SK-N-SH treated with all-trans-retinoic acid at 6 μM for 48 hours (cell line): ENCODE results near the gene TGFBRAP1.

Source experiments
- BACH2 ChIP-seq: fragments of 250-450 bp; sonication (Bioruptor Pico); IDR thresholded peaks from 2 replicates; pipeline ENCODE4 v1.9.0; 2021; ENCODE audit warnings: mild to moderate bottlenecking, borderline replicate concordance
- ISL1 ChIP-seq: fragments of 250-450 bp; sonication (Bioruptor Pico); IDR thresholded peaks from 2 replicates; pipeline ENCODE4 v2.1.2; 2022; ENCODE audit warnings: mild to moderate bottlenecking, moderate library complexity
- RARB ChIP-seq: fragments of 250-450 bp; sonication (Bioruptor Pico); IDR thresholded peaks from 2 replicates; pipeline ENCODE4 v1.8.0; 2021; ENCODE audit warnings: mild to moderate bottlenecking, moderate library complexity
- ZFP3 ChIP-seq: fragments of 250-450 bp; sonication (Bioruptor Pico); IDR thresholded peaks from 2 replicates; pipeline ENCODE4 v1.5.0; 2020; ENCODE audit warnings: mild to moderate bottlenecking, moderate library complexity
- ZNF565 ChIP-seq: fragments of 450-650 bp; formaldehyde crosslinking; conservative IDR thresholded peaks from 2 replicates; pipeline ENCODE4 v1.5.0; 2020; ENCODE audit warnings: low read depth, mild to moderate bottlenecking, moderate library complexity
- ZNF70 ChIP-seq: fragments of 450-650 bp; formaldehyde crosslinking; IDR thresholded peaks from 2 replicates; pipeline ENCODE4 v1.5.0; 2020; ENCODE audit warnings: mild to moderate bottlenecking, moderate library complexity
- TF ChIP-seq, protein P1 (sequence below): fragments of 250-450 bp; sonication (Bioruptor Pico); IDR thresholded peaks from 2 replicates; pipeline ENCODE4 v1.5.0; 2020; ENCODE audit warnings: mild to moderate bottlenecking, moderate library complexity
- TF ChIP-seq, protein P2 (sequence below): fragments of 250-450 bp; sonication (Bioruptor Pico); IDR thresholded peaks from 2 replicates; pipeline ENCODE4 v1.8.0; 2021; ENCODE audit warnings: low read depth, mild to moderate bottlenecking, moderate library complexity, borderline replicate concordance
- TF ChIP-seq, protein P3 (sequence below): fragments of 250-450 bp; sonication (Bioruptor Pico); IDR thresholded peaks from 2 replicates; pipeline ENCODE4 v1.8.0; 2020; ENCODE audit warnings: mild to moderate bottlenecking, moderate library complexity, borderline replicate concordance
- TF ChIP-seq, protein P4 (sequence below): fragments of 250-450 bp; sonication (Bioruptor Pico); IDR thresholded peaks from 2 replicates; pipeline ENCODE4 v1.5.1; 2021; ENCODE audit warnings: mild to moderate bottlenecking, moderate library complexity

DNA sequence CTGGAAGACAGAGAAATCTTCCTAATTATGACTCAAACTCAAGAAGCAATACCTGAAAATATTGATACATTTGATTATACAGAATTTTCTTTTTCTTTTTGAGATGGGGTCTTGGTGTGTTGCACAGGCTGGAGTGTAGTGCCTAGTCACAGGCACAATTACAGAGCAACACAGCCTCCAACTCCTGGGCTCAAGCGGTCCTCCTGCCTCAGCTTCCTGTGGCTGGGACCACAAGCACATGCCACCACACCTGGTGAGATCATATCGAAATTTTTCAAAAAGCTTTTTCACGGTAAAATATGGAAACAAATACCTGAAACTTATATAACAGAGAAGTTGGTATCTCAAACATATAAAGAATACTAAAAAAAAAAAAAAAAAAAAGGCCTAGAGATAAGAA is 27.9 kb downstream of the TGFBRAP1 start:
- TF ChIP-seq RARB (CRISPR knock-in tag) (no peak), ZFP3 (no peak), ZNF70 (CRISPR knock-in tag) (no peak), ZNF565 (CRISPR knock-in tag) (no peak), ISL1 (CRISPR knock-in tag) (no peak), BACH2 (CRISPR knock-in tag) (no peak)
- TF ChIP-seq, protein P1, sequence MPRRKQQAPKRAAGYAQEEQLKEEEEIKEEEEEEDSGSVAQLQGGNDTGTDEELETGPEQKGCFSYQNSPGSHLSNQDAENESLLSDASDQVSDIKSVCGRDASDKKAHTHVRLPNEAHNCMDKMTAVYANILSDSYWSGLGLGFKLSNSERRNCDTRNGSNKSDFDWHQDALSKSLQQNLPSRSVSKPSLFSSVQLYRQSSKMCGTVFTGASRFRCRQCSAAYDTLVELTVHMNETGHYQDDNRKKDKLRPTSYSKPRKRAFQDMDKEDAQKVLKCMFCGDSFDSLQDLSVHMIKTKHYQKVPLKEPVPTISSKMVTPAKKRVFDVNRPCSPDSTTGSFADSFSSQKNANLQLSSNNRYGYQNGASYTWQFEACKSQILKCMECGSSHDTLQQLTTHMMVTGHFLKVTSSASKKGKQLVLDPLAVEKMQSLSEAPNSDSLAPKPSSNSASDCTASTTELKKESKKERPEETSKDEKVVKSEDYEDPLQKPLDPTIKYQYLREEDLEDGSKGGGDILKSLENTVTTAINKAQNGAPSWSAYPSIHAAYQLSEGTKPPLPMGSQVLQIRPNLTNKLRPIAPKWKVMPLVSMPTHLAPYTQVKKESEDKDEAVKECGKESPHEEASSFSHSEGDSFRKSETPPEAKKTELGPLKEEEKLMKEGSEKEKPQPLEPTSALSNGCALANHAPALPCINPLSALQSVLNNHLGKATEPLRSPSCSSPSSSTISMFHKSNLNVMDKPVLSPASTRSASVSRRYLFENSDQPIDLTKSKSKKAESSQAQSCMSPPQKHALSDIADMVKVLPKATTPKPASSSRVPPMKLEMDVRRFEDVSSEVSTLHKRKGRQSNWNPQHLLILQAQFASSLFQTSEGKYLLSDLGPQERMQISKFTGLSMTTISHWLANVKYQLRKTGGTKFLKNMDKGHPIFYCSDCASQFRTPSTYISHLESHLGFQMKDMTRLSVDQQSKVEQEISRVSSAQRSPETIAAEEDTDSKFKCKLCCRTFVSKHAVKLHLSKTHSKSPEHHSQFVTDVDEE (CRISPR knock-in tag), result no peak
- TF ChIP-seq, protein P2, sequence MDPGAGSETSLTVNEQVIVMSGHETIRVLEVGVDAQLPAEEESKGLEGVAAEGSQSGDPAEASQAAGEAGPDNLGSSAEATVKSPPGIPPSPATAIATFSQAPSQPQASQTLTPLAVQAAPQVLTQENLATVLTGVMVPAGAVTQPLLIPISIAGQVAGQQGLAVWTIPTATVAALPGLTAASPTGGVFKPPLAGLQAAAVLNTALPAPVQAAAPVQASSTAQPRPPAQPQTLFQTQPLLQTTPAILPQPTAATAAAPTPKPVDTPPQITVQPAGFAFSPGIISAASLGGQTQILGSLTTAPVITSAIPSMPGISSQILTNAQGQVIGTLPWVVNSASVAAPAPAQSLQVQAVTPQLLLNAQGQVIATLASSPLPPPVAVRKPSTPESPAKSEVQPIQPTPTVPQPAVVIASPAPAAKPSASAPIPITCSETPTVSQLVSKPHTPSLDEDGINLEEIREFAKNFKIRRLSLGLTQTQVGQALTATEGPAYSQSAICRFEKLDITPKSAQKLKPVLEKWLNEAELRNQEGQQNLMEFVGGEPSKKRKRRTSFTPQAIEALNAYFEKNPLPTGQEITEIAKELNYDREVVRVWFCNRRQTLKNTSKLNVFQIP (CRISPR knock-in tag), result no peak
- TF ChIP-seq, protein P3, sequence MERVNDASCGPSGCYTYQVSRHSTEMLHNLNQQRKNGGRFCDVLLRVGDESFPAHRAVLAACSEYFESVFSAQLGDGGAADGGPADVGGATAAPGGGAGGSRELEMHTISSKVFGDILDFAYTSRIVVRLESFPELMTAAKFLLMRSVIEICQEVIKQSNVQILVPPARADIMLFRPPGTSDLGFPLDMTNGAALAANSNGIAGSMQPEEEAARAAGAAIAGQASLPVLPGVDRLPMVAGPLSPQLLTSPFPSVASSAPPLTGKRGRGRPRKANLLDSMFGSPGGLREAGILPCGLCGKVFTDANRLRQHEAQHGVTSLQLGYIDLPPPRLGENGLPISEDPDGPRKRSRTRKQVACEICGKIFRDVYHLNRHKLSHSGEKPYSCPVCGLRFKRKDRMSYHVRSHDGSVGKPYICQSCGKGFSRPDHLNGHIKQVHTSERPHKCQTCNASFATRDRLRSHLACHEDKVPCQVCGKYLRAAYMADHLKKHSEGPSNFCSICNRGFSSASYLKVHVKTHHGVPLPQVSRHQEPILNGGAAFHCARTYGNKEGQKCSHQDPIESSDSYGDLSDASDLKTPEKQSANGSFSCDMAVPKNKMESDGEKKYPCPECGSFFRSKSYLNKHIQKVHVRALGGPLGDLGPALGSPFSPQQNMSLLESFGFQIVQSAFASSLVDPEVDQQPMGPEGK (CRISPR knock-in tag), result no peak
- TF ChIP-seq, protein P4, sequence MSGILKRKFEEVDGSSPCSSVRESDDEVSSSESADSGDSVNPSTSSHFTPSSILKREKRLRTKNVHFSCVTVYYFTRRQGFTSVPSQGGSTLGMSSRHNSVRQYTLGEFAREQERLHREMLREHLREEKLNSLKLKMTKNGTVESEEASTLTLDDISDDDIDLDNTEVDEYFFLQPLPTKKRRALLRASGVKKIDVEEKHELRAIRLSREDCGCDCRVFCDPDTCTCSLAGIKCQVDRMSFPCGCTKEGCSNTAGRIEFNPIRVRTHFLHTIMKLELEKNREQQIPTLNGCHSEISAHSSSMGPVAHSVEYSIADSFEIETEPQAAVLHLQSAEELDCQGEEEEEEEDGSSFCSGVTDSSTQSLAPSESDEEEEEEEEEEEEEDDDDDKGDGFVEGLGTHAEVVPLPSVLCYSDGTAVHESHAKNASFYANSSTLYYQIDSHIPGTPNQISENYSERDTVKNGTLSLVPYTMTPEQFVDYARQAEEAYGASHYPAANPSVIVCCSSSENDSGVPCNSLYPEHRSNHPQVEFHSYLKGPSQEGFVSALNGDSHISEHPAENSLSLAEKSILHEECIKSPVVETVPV (CRISPR knock-in tag), result no peak
